Measurements from ENCODE around the gene MRTFA.
A peak's percentile ranks its signal among the peaks of the same experiment; 100 is the strongest.

MRTFA gene

DNA sequence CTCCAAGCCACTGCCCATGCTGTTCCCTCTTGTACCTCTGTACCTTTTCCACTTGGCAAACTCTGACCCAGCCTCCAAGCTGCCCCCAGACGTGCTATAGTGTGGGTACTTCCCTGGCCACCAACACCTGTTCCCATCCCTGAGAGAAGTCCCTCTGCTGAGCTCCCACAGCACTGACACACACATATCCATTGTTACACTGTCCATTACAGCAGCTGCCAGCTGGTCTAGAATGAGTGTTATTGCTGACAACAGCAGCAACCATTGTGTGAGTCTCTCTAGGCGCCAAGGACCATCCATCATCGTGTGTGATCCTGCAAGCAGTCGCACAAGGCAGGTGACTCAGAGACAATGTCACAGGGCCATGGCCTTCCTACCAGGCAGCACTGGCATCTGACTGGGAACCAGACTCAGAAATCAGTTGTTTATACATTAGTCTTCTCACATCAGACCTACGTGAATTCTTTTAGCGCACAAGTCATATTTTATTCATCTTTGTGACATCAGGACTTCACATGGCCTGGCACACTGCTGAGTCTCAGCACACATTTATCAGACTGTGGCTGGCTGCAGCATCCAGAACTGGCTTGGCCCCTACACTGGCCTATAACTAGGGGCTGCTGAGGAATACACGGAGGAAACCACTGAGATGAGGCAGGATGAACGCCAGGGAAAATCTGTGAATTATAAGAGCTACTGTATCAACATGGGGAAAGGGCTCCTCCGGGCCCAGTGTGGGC lies 209.8 kb downstream of the MRTFA start:
- ATAC-seq (replicated peaks), result no peak
- DNase-seq, result no peak
- Mint-ChIP-seq H3K9me3 (no peaks in the 10 kb centered on the region), H3K4me1 (ENCODE audit: low read depth in 2 of 2) (peaks cover 22 to 35% of the 10 kb centered on the region in 2 donors), H3K27me3 (no peaks in the 10 kb centered on the region), H3K36me3 (ENCODE audit: insufficient read depth) (peaks cover 64% of the 10 kb centered on the region), H3K27ac (peak overlapping the region; percentile 24 to 91), H3K4me3 (no peak overlapping the region)

DNA sequence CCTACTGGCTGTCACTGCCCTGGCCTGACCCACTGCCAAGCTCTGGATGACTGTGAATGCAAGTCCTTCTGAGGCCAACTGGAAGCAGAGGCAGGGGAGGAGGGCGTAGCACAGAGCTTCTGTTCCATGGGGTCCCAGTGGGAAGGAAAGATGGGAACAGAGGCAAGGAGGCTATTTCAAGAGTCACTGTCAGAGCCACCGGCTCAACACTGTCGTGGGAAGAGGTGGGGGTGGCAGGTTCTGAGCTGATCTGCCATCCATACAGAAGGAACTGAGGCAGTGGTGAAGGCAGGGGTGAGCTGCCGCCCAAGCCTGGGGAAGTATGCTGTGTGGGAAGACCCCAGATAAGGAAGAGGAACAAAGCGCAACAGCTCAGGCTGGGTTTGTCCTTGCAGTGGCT lies 211.4 kb downstream of the MRTFA start:
- no peak for ATAC-seq (replicated peaks)
- H3K27ac Mint-ChIP-seq, result peak overlapping the region; percentile 78 to 92

DNA sequence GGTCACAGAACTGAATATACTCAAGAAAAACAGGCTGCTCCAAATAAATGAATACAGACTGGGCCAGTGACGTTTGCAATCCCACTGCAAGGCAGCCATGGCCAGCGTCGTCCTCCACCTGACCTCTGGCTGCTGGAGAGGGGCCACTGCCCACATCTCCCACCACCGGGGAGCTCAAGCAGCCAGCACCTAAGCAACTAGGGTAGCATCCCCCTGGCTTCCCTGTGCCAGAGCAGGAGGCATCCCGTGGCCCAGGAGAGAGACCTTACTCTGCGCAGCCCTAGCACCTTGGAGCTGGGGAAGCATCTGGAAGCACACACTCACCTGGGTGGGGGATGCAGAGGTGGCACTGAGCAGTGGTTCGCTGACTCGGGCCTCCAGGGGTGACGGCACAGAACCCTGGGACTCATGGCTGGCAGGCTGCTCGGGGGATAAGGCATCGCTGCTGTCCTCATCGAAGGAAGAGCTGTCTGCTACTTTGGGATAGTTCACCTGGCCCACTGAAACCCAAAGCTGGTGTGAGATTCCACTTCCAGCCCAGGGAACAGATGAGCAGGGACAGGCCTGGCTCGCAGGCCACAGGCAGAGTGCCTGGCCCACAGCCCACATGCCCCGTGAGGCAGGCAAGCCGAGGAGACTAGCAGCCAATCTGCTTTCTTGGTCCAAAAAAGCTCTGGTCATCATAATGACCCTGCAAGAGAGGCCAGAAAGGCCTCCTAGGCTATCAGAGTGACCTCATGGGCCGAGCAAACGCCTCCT lies 212.5 kb downstream of the MRTFA start:
- Mint-ChIP-seq H3K4me3 (no peak overlapping the region), H3K36me3 (ENCODE audit: insufficient read depth) (peaks cover 61% of the 10 kb centered on the region), H3K4me1 (ENCODE audit: low read depth in 2 of 2) (peaks cover 25% of the 10 kb centered on the region in 2 donors), H3K27me3 (no peaks in the 10 kb centered on the region), H3K27ac (peak overlapping the region; percentile 78 to 92), H3K9me3 (no peaks in the 10 kb centered on the region)
- no peak for ATAC-seq (replicated peaks)
- DNase-seq, result no peak

More for the DNA sequence above, 211.4 kb downstream of the MRTFA start:
- no peaks in the 10 kb centered on the region for H3K9me3 Mint-ChIP-seq
- peaks cover 60% of the 10 kb centered on the region for H3K36me3 Mint-ChIP-seq (ENCODE audit: insufficient read depth)
- no peaks in the 10 kb centered on the region for H3K27me3 Mint-ChIP-seq
- peaks cover 28 to 30% of the 10 kb centered on the region in 2 donors for H3K4me1 Mint-ChIP-seq (ENCODE audit: low read depth in 2 of 2)
- H3K4me3 Mint-ChIP-seq, result no peak overlapping the region
- no peak for DNase-seq

DNA sequence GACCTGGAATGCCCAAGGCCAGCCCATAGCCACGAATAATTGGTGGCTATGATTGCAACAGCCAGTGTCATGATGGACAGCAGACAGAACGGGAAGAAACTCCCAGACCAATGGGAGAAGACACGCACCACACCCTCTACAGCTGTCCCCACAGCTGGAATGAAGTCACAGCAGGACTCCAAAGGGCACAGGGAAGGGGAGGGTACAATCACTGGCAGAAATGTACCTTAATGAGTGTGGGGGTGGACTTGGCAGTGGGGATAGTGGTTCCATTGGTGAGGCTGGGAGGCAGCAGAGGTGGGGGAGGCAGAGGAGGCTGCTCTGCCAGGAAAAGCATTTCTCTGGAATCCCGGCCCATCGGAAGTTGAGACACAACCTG lies 213.2 kb downstream of the MRTFA start:
- no peaks in the 10 kb centered on the region for H3K27me3 Mint-ChIP-seq
- ATAC-seq (replicated peaks) (no peak), DNase-seq (no peak)
- H3K9me3 Mint-ChIP-seq, result no peaks in the 10 kb centered on the region
- H3K27ac Mint-ChIP-seq, result peak overlapping the region; percentile 23 to 25
- peaks cover 19 to 22% of the 10 kb centered on the region in 2 donors for H3K4me1 Mint-ChIP-seq (ENCODE audit: low read depth in 2 of 2)
- H3K4me3 Mint-ChIP-seq, result no peak overlapping the region
- peaks cover 54% of the 10 kb centered on the region for H3K36me3 Mint-ChIP-seq (ENCODE audit: insufficient read depth)

DNA sequence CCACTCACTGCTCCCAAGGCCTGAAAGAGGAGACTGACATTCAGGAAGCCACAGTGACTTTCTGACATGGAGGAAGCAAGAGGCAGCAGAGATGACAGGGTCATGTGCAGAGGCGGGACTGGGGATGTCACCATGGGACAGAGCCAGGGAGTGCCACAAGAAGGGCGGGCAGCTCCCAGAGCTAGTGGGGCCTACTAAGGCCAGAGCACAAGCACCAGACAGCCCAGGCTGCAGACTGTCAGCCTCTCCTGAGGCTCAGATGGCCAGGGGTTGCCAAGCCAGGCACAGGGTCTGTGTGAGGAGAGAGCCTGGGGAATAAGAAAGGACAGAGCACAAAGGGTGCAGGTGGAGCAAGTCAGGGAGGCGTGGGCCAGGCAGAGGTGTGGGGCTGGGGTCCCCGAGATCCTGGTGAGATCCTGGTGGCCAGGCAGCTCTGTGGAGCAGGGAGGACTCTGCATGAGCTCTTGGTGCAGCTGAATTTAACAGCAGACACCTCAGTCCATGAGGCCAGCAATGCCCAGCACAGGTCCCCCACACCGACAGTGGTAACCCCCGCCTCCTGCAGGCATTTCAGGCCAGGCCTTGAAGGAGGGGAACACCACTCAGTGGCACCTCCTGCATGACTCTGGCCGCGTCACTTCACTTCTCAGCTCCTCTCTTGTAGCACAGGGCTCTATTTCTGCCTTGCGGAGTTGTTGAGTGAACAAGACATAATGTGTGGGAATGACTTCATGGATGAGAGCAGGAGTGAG lies 213.8 kb downstream of the MRTFA start:
- DNase-seq, result no peak
- peak overlapping the region; percentile 23 to 89 for H3K27ac Mint-ChIP-seq
- no peak overlapping the region for H3K4me3 Mint-ChIP-seq
- peaks cover 19 to 22% of the 10 kb centered on the region in 2 donors for H3K4me1 Mint-ChIP-seq (ENCODE audit: low read depth in 2 of 2)
- peaks cover 59% of the 10 kb centered on the region for H3K36me3 Mint-ChIP-seq (ENCODE audit: insufficient read depth)
- ATAC-seq (replicated peaks), result no peak
- H3K27me3 Mint-ChIP-seq, result no peaks in the 10 kb centered on the region
- no peaks in the 10 kb centered on the region for H3K9me3 Mint-ChIP-seq

DNA sequence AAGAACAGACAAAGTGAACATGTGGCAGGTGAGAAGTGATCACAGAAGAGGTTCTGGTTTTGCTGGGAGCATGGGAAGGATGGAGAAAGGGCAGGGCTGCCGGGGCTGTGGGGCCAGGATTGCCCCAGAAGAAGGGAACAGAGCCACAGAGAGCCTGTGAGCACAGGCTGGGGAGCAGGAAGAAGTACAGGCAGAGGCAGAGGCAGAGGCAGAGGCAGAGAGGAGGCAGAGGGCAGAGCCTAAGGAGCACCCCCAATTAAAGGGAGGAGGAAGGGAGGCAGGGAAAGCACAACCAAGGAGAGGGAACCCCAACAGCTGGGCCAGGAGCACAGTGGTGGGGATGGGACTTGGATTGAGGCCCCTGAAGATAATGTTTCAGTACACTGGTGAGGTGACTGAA lies 214.6 kb downstream of the MRTFA start:
- DNase-seq (no peak), ATAC-seq (replicated peaks) (no peak)
- peaks cover 19 to 20% of the 10 kb centered on the region in 2 donors for H3K4me1 Mint-ChIP-seq (ENCODE audit: low read depth in 2 of 2)
- H3K27ac Mint-ChIP-seq, result peak overlapping the region; percentile 23 to 89
- H3K9me3 Mint-ChIP-seq, result no peaks in the 10 kb centered on the region
- H3K27me3 Mint-ChIP-seq, result no peaks in the 10 kb centered on the region
- H3K4me3 Mint-ChIP-seq, result no peak overlapping the region
- H3K36me3 Mint-ChIP-seq (ENCODE audit: insufficient read depth), result peaks cover 55% of the 10 kb centered on the region

DNA sequence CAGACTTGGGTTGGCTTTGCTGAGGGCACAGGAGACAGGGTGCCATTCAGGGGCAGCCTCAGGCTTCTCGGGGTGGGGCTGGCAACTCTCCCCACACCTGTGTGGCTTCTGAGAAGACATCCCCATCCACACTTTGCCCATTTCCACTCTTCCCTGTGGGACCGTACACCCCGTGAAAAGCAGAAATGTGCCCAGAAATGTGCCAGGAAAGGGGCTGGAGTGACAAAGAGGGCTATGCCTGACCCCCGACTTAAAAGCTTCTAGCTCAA lies 215.5 kb downstream of the MRTFA start:
- Mint-ChIP-seq H3K36me3 (ENCODE audit: insufficient read depth) (peaks cover 53% of the 10 kb centered on the region), H3K9me3 (no peaks in the 10 kb centered on the region), H3K4me3 (no peak overlapping the region), H3K27me3 (no peaks in the 10 kb centered on the region), H3K27ac (no peak overlapping the region), H3K4me1 (ENCODE audit: low read depth in 2 of 2) (peaks cover 23 to 26% of the 10 kb centered on the region in 2 donors)
- ATAC-seq (replicated peaks), result no peak
- DNase-seq, result no peak

DNA sequence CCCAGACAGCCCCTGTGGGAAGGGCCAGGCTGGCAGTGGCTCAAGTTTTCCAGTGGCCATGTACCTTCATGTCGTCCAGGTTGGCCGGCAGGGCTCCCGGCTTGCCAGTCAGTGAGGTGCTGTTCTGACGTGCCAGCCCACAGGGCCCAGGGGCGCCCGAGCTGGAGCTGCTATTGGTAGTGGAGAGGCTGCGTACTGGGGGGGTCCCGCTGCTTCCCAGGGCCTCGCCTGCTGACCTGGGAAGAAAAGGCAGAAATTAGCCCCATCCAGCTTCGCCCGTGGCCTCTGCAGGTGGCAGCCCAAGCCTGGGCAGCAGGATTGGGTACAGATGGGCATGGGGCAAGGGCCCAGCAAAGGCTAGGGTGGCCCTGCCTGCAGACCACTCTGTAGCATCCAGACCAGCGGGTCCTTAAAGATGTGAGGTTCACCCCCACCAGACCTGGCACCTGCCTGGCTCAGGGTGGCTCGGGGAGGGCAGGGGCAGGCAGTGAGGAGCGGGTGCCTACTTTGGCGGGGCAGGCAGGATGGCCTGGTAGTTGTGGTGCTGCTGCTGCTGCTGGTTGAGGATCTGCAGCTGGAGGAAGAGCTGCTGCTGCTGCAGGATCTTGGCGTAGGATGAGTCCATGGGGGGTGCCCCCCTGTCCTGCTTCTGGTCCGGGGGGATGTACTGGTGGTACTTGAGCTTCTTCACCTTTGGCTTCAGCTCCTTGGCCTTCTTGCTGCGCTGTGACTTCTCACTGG lies 216.0 kb downstream of the MRTFA start:
- no peak overlapping the region for H3K4me3 Mint-ChIP-seq
- H3K36me3 Mint-ChIP-seq (ENCODE audit: insufficient read depth), result peaks cover 53% of the 10 kb centered on the region
- peaks cover 28 to 31% of the 10 kb centered on the region in 2 donors for H3K4me1 Mint-ChIP-seq (ENCODE audit: low read depth in 2 of 2)
- no peak for ATAC-seq (replicated peaks)
- H3K27me3 Mint-ChIP-seq, result no peaks in the 10 kb centered on the region
- DNase-seq, result no peak
- no peaks in the 10 kb centered on the region for H3K9me3 Mint-ChIP-seq
- no peak overlapping the region for H3K27ac Mint-ChIP-seq

DNA sequence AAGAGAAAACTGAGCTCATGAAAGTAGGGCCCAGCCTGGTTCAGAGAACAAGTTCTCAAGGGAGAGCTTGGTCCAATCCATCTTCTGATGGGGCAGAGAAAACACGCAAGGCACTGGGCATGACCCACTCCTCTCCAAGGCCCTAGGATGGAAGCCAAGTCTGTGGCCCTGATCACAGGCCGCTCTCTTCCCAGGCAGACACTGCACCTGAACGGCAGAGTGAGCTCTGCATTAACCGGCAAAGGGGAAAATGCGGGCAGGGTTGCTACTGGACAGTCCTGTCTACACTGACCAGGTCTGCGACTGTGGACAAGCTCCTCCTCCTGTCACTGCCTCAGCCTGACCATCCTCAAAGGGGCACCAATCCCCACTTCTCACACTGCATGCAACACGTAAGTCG lies 216.8 kb downstream of the MRTFA start:
- Mint-ChIP-seq H3K4me1 (ENCODE audit: low read depth in 2 of 2) (peaks cover 30 to 38% of the 10 kb centered on the region in 2 donors), H3K9me3 (no peaks in the 10 kb centered on the region), H3K36me3 (ENCODE audit: insufficient read depth) (peaks cover 51% of the 10 kb centered on the region), H3K27ac (no peak overlapping the region), H3K27me3 (no peaks in the 10 kb centered on the region), H3K4me3 (no peak overlapping the region)
- DNase-seq (no peak), ATAC-seq (replicated peaks) (no peak)

DNA sequence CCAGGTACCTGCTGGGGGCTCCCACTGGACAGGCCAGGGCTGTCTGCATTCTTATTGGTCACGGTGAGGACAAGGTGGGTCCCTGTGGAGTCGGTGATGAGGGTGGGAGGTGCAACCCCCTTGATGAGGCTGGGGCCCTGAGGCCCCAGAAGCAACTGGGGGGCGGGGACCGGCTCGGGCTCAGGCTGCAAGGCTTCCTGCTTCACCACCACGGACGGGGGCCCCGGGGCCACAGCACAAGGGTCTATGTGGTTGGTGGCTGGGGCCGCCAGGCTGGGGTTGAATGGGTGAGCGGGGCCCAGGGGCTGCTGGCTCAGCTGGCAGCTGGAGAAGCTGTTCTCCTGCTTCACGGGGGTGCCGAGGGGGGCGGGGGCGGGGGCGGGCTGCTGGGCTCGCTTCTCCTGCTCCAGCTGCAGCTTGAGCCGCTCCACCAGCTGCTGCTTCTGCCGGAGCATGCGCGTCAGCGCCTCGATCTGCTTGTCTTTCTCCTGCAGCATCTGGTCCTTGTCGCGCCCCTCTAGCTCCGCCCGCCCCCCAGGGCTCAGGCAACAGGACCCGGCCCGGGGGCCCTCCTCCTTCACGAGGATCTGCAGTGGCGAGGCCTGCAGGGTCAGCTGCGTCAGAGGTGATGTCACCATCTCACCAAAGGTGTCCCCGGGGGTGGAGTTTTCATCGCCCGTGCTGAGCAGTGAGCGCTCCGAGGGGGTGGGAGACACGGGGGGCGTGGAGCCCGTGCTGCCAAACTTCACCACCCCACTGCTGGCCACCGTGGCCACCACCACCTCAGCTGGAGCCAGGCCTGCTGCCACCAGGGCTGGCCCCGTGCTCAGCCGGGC lies 217.9 kb downstream of the MRTFA start:
- peak; percentile 41 for ATAC-seq (replicated peaks)
- H3K27ac Mint-ChIP-seq, result peak overlapping the region in 1 of 2 donors; percentile 81
- H3K36me3 Mint-ChIP-seq (ENCODE audit: insufficient read depth), result peaks cover 46% of the 10 kb centered on the region
- H3K9me3 Mint-ChIP-seq, result no peaks in the 10 kb centered on the region
- H3K27me3 Mint-ChIP-seq, result no peaks in the 10 kb centered on the region
- H3K4me3 Mint-ChIP-seq, result no peak overlapping the region
- peaks cover 30 to 44% of the 10 kb centered on the region in 2 donors for H3K4me1 Mint-ChIP-seq (ENCODE audit: low read depth in 2 of 2)
- no peak for DNase-seq

DNA sequence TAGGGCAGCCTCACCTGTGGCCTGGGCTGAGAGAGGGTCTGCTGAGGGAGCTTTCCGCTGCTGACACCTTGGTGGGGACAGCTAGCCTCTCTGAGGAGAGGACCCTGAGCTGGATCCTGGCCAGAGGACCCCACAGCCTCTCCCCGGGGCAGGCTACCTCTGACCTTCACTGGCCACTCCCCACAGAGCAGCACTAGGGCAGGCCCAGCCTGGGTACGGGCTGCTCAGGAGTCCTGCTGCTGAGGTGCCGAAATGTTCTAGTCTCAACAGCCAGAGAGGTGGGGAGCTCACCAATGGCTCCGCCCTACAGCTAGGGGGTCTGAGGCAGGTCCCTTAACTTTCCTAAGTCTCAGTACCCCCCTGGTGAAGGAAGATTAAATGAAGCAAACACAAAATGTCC lies 218.6 kb downstream of the MRTFA start:
- Mint-ChIP-seq H3K36me3 (ENCODE audit: insufficient read depth) (peaks cover 42% of the 10 kb centered on the region), H3K4me1 (ENCODE audit: low read depth in 2 of 2) (peaks cover 26 to 44% of the 10 kb centered on the region in 2 donors), H3K4me3 (no peak overlapping the region), H3K27me3 (no peaks in the 10 kb centered on the region), H3K9me3 (no peaks in the 10 kb centered on the region), H3K27ac (peak overlapping the region in 1 of 2 donors; percentile 81)
- ATAC-seq (replicated peaks) (no peak), DNase-seq (no peak)

DNA sequence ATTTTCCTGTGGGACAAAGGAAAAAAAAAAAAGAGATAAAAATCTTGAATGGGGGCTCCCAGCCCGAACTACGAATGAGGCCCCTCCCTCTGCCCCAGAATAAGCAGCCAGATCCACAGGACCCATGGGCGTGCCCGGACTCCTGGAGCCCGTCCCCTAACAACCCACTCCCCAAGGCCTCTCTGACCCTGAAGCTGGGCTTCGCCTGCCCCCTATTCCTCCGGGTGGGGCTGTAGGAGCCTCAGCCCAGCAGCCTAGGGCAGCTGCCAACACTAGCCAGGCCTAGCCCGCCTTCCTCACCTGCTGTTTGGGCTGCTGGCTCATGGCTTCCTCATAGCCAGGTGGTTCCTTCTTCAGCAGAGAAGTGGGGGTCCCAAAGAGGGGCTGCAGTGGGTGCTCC lies 219.5 kb downstream of the MRTFA start:
- Mint-ChIP-seq H3K4me1 (ENCODE audit: low read depth in 2 of 2) (peaks cover 25 to 41% of the 10 kb centered on the region in 2 donors), H3K4me3 (no peak overlapping the region), H3K27me3 (no peaks in the 10 kb centered on the region), H3K36me3 (ENCODE audit: insufficient read depth) (peaks cover 41% of the 10 kb centered on the region), H3K9me3 (no peaks in the 10 kb centered on the region), H3K27ac (peak overlapping the region in 1 of 2 donors; percentile 78)
- DNase-seq (no peak), ATAC-seq (replicated peaks) (no peak)

All from effector memory CD8-positive, alpha-beta T cell (primary cell).